ENCODE data around the gene CTBP2.
"Not testable (repeated sequence)": the region's sequence is repeated elsewhere in the genome, so short reads cannot be mapped to it uniquely, and the experiment has no call there.

Gene CTBP2

GRCh38 chr10:125156739-125157480 lies 3.5 kb downstream of the CTBP2 start:
- DNase-seq: no peak

GRCh38 chr10:125156196-125156595 lies 4.2 kb downstream of the CTBP2 start:
- no peak for DNase-seq

DNA sequence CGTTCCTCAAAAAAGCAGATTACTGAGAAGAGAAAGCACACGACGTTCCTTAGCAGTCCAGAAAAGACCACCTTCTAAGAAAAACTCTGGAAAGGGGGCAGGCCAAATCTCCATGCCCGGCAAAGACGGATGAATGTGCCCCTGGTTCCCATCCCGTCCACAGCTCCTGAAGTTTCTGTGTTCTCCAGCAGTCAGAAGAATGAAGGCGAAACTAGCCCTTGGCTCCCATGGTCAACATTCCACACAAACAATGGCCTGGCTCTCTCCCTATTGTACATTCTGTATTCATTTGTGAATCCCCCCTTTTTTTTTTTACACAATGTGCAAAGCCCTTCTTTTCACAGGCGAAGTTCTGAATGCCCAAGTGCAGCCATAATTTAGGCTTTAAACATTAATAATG lies 5.3 kb downstream of the CTBP2 start:
- DNase-seq: no peak

DNA sequence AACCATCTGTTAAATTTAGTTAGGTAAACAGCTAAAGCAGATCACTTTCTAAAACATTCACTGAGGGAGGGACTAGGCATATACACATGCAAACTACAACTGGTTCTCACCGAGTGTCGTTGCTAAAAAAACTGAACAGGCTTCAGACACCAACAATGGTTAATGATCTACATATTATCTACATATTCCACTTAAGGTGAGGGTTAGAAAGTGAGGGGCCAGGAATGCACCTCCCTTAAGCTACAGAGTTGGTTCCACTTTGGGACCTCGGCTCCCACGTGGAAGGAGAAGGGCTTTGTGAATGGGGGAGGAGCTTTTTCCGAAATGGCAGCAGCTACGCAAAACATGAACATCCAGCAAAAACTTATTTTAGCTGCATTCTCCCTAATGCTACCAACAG lies 5.8 kb downstream of the CTBP2 start:
- DNase-seq: no peak

GRCh38 chr10:125153703-125154490 lies 6.5 kb downstream of the CTBP2 start:
- no peak for DNase-seq

DNA sequence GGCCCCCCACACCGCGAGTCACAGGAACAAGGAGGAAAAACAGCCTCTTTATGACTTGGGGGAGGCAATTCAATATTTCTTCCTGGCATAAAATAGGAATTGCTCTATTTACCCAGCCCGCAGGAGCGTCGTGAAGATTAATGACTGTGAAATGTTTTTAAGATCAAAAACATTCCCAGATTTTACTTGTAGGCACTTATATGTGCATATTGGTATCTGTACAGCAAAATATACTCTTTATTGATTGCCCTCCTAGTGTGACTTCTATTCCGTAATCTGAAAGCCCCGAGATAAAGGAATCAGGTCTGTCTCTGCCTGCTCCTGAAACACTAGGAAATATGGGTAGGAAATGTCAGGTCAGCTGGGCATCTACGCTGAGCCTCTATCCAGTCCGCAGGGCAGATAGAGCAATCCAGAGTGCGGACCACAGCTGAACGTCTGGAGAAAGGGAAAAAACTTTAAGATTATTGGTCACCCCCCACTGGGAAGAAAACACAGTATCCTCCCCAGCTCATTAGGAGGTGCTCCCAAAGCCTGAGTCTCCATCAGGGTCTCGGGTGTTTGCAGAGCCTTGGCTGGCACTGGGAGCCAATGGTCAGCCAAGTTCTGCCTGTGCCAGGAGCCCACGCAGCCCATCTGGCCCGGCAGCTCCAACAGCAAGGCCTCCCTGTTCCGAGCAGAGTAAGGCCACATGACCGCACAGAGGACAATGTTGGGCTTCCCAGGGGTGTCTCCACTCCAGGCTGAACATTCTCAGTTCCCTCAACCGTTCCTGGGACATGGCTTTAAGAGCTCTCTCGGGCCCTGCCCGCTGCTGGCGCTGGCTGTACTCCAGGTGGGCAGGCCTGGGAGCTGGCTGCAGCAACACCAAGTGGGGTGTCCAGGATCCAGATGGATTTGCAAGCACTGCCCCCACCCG lies 7.7 kb downstream of the CTBP2 start:
- DNase-seq: no peak

DNA sequence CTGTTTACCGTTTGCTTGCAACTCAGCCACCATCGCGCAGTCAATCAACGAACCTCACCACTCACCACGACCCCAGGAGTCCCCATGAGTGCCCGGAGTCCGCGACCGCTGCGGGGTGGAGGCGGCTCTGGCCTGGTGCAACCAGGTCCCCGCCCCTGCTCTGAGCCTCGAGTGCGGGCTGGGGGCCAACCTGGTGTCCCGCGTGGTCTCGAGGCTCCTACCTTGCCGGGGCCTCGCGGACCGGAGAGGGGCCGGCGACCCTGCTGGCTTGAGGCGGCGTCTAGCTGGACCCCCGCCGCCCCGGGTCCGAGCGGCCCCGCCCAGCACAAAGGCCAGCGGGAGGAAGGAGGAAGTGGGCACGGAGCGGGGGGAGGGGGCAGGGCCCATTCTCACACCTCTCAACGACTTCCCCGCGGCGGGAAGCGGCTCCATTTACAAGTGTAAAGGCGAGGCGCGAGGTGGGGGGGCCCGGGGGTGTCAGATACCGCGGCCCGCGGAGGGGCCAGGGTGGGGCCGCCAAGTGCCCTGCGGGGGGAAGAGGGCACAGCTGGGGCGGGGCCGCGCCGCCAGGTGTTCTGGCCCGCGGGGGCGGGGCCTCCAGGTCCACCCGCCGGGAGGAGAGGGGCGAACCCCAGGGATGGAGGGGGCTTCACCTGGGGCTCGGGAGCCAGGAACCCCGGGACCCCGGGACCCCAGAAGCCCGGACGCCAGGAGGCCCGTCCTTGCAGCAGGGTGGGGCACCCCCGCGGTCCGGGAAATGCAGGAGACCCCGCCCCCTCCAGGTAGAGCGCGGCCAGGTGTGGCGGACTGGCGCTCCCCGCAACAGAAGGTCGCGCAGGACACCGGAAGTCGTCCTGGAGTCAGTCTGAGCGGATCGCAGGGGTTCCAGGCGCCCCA lies 8.6 kb downstream of the CTBP2 start:
- DNase-seq: no peak

GRCh38 chr10:125151170-125151552 lies 9.2 kb downstream of the CTBP2 start:
- no peak for DNase-seq

DNA sequence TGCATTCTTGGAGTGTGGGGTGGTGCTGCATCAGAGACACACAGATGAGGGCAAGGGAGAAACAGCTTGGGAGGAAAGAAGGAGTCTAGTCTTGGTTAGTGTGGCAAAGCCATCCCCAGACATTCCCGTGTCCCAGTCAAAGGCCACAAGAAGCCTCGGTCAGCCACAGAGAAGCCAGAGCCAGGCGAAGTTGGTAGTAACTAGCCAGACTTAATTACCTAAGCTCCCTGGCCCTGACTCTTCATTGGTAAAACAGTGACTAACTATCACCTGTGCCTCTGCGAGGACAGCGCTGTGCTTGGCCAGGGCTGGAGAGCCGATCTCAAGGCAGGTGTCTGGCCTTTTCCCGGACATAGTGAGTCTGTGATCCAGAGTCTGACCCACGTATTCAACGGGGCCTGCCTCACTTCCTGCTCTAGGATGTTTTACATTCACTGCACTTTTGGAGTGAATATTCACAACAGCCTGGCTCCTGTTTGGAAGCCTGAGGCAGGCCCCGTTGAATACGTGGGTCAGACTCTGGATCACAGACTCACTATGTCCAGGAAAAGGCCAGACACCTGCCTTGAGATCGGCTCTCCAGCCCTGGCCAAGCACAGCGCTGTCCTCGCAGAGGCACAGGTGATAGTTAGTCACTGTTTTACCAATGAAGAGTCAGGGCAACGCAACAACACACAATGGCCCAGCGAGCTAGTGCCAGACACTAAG lies 9.8 kb downstream of the CTBP2 start:
- DNase-seq: not testable (repeated sequence)

DNA sequence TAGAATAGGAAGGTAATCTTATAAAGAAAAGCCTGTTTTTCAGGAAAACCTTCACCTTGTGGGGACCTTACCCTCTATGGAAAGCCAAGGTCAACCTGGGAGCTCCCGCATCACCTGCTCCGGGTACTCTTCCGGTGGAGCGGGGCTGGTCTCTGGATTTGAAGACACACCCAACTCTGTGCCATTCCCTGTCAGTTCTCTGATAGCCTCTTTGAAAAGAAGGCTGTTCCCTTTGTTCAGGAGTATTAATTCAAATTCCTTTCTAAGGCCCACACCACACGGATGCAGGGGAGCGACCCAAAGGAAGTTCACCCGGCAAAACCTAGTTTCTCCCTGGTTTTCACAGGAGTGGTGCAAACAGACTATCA lies 10.7 kb downstream of the CTBP2 start:
- DNase-seq: no peak

- DNase-seq: no peak
Observed at GRCh38 chr10:125149036-125149679, 11.2 kb downstream of the CTBP2 start.

- DNase-seq: no peak
Observed at GRCh38 chr10:125148528-125148927, 11.8 kb downstream of the CTBP2 start.

DNA sequence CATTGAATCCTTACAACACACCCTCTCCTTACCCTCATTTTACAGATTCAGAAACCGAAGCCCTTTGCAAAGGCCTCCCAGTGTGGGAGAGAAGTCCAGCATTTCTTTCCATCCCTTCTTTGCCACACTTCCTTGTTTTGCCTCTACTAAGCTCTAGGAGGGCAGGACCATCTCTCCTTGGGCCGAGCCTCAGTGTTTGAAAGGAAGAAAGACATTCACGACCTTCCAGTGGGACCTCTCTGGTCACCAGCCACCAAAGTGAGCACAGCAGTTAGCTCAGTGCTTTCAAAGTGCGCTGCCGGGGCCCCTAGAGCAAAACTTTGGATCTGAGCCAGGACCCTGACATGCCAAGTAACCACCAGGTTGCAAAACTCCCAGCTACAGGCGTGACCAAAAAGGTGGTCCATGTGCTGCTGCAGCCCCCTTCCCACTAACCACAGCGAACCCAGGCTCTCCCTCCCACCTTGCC lies 12.4 kb downstream of the CTBP2 start:
- no peak for DNase-seq

DNA sequence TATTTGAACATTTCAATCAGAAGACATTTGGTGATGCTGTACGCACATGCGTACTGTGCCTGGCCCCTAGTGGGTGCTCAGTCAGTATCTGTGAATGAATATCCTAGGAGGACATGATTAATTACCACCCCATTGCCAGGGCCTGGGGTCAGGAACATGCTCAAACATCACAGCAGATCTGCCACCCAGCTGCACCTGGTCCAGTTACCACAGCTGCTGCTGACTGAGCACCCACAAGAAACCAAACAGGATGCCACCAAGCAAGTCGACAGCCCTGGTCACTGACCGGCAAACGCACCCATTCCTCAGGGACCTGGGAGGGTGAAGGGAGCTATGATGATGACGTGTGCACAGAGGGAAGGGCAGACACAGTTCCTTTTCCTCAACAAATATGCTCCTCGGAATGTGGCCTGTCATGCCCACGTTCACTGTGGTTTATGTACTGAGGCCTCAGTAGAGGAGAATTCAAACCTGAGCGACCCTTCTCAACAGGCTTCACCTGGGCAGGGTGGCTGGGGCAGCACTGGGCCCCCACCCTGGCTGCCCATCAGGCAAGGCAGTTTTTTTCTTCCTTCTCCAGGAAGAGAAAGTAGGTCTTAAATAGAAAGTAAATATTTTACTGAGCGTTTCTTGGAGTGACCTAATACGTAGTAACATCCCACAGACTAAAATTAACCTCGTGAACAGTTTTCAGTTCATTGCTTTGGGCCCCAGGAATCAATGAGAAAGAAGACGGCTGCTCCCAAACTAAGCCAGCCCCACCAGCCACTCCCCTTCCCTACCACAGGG lies 13.4 kb downstream of the CTBP2 start:
- DNase-seq: no peak

DNA sequence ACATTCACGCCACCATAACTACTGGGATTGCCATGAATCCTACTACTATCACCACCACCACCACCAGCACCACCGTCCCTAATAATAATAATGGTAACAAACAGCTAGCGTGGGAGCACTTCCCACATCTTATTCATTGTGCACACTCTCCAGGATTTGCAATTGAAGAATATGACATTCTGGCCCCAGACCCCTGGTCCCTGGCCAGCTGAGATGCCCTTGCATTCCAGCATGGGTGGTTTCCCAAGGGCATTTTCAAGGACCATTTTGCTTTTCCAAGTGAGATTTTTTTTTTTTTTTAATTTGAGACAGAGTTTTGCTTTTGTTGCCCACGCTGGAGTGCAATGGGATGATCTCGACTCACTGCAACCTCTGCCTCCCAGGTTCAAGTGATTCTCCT lies 14.7 kb downstream of the CTBP2 start:
- no peak for DNase-seq

DNA sequence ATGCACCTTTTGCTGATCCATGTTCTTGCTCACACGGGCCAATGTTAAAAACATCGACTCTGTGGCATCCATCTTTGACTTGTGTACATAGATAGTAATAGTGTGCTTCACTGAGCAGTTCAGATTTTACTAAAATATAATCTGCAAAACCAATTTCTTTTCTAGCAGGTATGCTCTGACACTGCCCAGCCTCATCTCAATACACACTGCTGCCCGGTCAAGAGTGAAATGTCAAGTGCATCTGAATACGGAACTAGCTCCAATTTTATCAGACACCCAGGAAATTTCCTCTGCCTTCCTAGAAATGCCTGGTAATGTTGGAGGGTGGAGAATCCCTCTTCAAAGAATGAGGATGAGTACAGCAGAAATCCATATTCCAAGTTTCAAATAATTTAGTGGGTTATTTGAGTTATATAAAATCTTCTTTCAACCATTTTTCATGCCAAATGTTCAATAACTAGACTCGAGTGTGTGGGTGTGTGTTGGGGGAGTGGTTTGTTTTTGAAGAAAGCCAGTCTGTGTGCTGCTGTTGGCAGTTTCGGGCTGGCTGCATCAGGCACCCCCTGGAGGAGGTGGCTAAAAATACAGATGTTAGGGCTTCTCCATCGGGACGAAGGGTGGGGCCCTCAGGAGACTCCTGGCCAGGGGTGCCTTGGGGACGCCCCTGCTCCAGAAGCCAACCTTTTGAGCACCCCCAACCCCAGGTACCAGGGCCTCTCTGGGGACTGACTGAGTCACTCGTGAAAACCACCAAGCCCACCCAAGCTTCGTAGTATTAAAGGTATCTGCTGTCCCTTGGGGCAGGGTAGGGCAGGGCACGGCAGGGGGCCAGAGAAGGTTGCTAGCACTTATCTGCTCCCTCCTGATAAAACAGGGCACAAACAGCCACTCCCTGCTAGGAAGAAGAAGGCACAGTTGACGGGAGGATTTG lies 15.4 kb downstream of the CTBP2 start:
- no peak for DNase-seq

DNA sequence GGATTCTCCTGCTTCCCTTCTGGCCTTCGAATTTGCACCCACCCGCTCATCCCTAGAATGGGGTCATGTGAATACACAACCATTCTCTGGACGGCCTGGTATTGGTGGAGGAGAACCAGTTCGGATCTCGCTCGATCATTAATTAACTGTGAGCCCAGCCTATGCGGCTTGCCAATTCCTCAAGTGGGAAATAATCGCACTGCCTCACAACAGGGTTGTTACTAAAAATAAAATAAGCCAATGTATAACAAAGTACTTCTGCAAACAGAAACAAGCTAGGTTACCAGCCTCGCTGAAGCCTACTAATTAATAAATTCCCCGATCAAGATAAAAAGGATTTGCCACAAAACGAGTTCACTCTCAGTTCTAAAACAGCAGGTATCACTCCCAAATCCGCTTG lies 16.2 kb downstream of the CTBP2 start:
- no peak for DNase-seq

DNA sequence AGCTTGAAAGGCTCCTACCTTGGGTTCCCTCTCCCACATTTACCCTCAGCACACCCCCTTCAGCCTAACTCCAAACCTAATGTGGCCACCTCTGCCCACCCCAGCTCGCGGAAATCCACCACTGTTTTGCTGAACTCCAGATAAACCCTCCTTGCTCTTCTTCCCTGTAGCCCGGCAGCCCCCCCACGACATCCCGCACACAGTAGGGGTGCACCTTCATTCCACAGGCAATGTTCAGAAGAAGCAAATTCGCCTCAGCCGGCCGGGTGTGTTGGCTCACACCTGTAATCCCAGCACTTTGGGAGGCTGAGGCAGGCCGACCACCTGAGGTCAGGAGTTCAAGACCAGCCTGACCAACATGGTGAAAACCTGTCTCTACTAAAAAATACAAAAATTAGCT lies 17.4 kb downstream of the CTBP2 start:
- DNase-seq: no peak

- DNase-seq: no peak
Observed at GRCh38 chr10:125141860-125142484, 18.4 kb downstream of the CTBP2 start.
